Activated T-cell treated with anti-CD3 and anti-CD28 coated beads, Interleukin-2, amount 50 U/mL, for 4 hours (primary cell): ENCODE measurements around the gene C4A. TPM values are rescaled to one million over a fixed set of nuclear protein-coding genes. Genes with fewer than 3 reads are reported as not detected.

Source experiments
- total RNA-seq, 3 donors: library from RNA; stranded (reverse); gene quantifications; one replicate each; pipeline ENCODE4 v1.2.1, GENCODE V29; 2021

C4A gene
- total RNA-seq, 3 donors from 2014 or later, result 4.3 to 5.9 (median 5.3) TPM

Other genes with a start within 250 kb of the C4A start
- 100 to 1,000 TPM; 344 to 370 (median 353) TPM for gene CLIC1, start 245.5 kb upstream of the C4A start, total RNA-seq
- 10 to 100 TPM; 30.9 to 35.4 (median 34.3) TPM for gene MSH5, start 242.1 kb upstream of the C4A start, total RNA-seq
- 10 to 100 TPM in 2 of 3 donors, 1 to 10 TPM in 1; 9.4 to 12.2 (median 12.1) TPM for gene SAPCD1, start 219.4 kb upstream of the C4A start, total RNA-seq
- gene VWA7, start 204.7 kb upstream of the C4A start, total RNA-seq, result 1 to 10 TPM; 1.4 TPM
- 100 to 1,000 TPM; 231 to 263 (median 234) TPM for gene VARS1, start 186.3 kb upstream of the C4A start, total RNA-seq
- 100 to 1,000 TPM; 163 to 192 (median 184) TPM for gene LSM2, start 175.1 kb upstream of the C4A start, total RNA-seq
- gene HSPA1L, start 166.8 kb upstream of the C4A start, total RNA-seq, result 1 to 10 TPM; 1.6 to 1.8 (median 1.7) TPM
- 10 to 100 TPM; 33.3 to 38.1 (median 34.2) TPM for gene HSPA1A, start 166.5 kb upstream of the C4A start, total RNA-seq
- 10 to 100 TPM; 76.1 to 97.7 (median 93.0) TPM for gene HSPA1B, start 154.3 kb upstream of the C4A start, total RNA-seq
- gene NEU1, start 119.2 kb upstream of the C4A start, total RNA-seq, result 10 to 100 TPM; 25.6 to 26.7 (median 26.0) TPM
- under 1 TPM; 0.13 to 0.60 (median 0.20) TPM for gene SLC44A4, start 103.1 kb upstream of the C4A start, total RNA-seq
- gene EHMT2, start 84.4 kb upstream of the C4A start, total RNA-seq, result 10 to 100 TPM; 52.8 to 70.9 (median 67.8) TPM
- gene ZBTB12, start 80.0 kb upstream of the C4A start, total RNA-seq, result 1 to 10 TPM; 3.5 to 6.1 (median 5.4) TPM
- 1 to 10 TPM in 1 of 3 donors, under 1 TPM in 2; 0.56 to 1.0 (median 0.95) TPM for gene C2, start 54.3 kb upstream of the C4A start, total RNA-seq
- 1 to 10 TPM in 2 of 3 donors, under 1 TPM in 1; 0.42 to 1.5 (median 1.4) TPM for gene CFB, start 36.0 kb upstream of the C4A start, total RNA-seq
- gene NELFE, start 23.1 kb upstream of the C4A start, total RNA-seq, result 100 to 1,000 TPM; 107 to 111 (median 109) TPM
- 100 to 1,000 TPM; 123 to 157 (median 132) TPM for gene SKIC2, start 22.9 kb upstream of the C4A start, total RNA-seq
- gene DXO, start 9.9 kb upstream of the C4A start, total RNA-seq, result 1 to 10 TPM; 7.1 to 9.0 (median 8.9) TPM
- gene C4B, start 32.7 kb downstream of the C4A start, total RNA-seq, result 1 to 10 TPM; 4.9 to 5.3 (median 5.2) TPM
- 1 to 10 TPM in 1 of 3 donors, under 1 TPM in 2; 0.74 to 1.0 (median 0.84) TPM for gene CYP21A2, start 56.4 kb downstream of the C4A start, total RNA-seq
- 1 to 10 TPM; 1.1 to 1.9 (median 1.6) TPM for gene TNXB, start 127.3 kb downstream of the C4A start, total RNA-seq
- gene ATF6B, start 146.2 kb downstream of the C4A start, total RNA-seq, result 10 to 100 TPM; 65.2 to 75.2 (median 67.2) TPM
- gene FKBPL, start 148.2 kb downstream of the C4A start, total RNA-seq, result 1 to 10 TPM; 3.2 to 6.6 (median 4.9) TPM
- gene PRRT1, start 169.9 kb downstream of the C4A start, total RNA-seq, result under 1 TPM; 0.37 to 0.51 (median 0.38) TPM
- 10 to 100 TPM; 18.7 to 27.0 (median 20.2) TPM for gene PPT2, start 172.1 kb downstream of the C4A start, total RNA-seq
- gene EGFL8, start 182.5 kb downstream of the C4A start, total RNA-seq, result 1 to 10 TPM; 6.4 to 9.6 (median 9.1) TPM
- 10 to 100 TPM; 27.3 to 28.2 (median 28.1) TPM for gene AGPAT1, start 194.0 kb downstream of the C4A start, total RNA-seq
- gene RNF5, start 196.3 kb downstream of the C4A start, total RNA-seq, result 10 to 100 TPM; 40.1 to 49.6 (median 47.1) TPM
- gene AGER, start 202.2 kb downstream of the C4A start, total RNA-seq, result 10 to 100 TPM in 2 of 3 donors, 1 to 10 TPM in 1; 8.9 to 14.7 (median 13.0) TPM
- gene PBX2, start 208.1 kb downstream of the C4A start, total RNA-seq, result 10 to 100 TPM; 62.2 to 68.2 (median 64.0) TPM
- 10 to 100 TPM; 37.1 to 47.6 (median 43.4) TPM for gene GPSM3, start 210.6 kb downstream of the C4A start, total RNA-seq
- under 1 TPM; 0.40 to 0.58 (median 0.43) TPM for gene NOTCH4, start 242.0 kb downstream of the C4A start, total RNA-seq